NCI-H2029 (cell line): ENCODE measurements around the gene SENP3.
"Not testable (repeated sequence)": the region's sequence is repeated elsewhere in the genome, so short reads cannot be mapped to it uniquely, and the experiment has no call there.

ENCODE experiments used
- DNase-seq: peaks from one replicate; lab custom pipeline; 2025; lab: John Stamatoyannopoulos, UW

Gene SENP3

GRCh38 chr17:7597561-7597960, 35.8 kb downstream of the SENP3 start:
- not testable (repeated sequence) for DNase-seq

- no peak for DNase-seq
These were observed 44.6 kb downstream of the SENP3 start for GRCh38 chr17:7606280-7606679.

- DNase-seq, result no peak
These were observed 48.9 kb downstream of the SENP3 start for GRCh38 chr17:7610641-7611040.

GRCh38 chr17:7611635-7612293, 50.0 kb downstream of the SENP3 start:
- DNase-seq, result no peak

- no peak for DNase-seq
These were observed 50.5 kb downstream of the SENP3 start for GRCh38 chr17:7612294-7612640.

- DNase-seq, result no peak
These were observed 52.2 kb downstream of the SENP3 start for GRCh38 chr17:7613769-7614424.

- DNase-seq, result peak; percentile 94
These were observed 52.9 kb downstream of the SENP3 start, which contains the start of gene FXR2 for GRCh38 chr17:7614425-7615264. Gene FXR2 (minus strand): TSS chr17:7614897. CDS start chr17:7614532, 365 bp downstream.

GRCh38 chr17:7615265-7615747, 53.6 kb downstream of the SENP3 start:
- DNase-seq, result no peak

- DNase-seq, result no peak
These were observed 56.9 kb downstream of the SENP3 start for GRCh38 chr17:7618608-7619007.

GRCh38 chr17:7620835-7621234, 59.1 kb downstream of the SENP3 start:
- DNase-seq, result no peak
